ENCODE results near the gene GUCY1A1. TPM values are rescaled to one million over a fixed set of nuclear protein-coding genes. Genes with fewer than 3 reads are reported as not detected.

The GUCY1A1 gene
- total RNA-seq, 1 donor: 0.09 TPM

- H3K4me3 ChIP-seq (ENCODE audit: low read depth, low read length): no peak overlapping the region
- no peak for DNase-seq (ENCODE audit: low read depth)
- no peak for TF ChIP-seq CTCF (IDR thresholded peaks at IDR 0.05; ENCODE audit: insufficient read depth, low read length)
Observed at GRCh38 chr4:155706147-155706546, 39.5 kb downstream of the GUCY1A1 start.

GRCh38 chr4:155707251-155707650 is 40.6 kb downstream of the GUCY1A1 start:
- H3K4me3 ChIP-seq (ENCODE audit: low read depth, low read length): no peak overlapping the region
- DNase-seq (ENCODE audit: low read depth): no peak
- no peak for TF ChIP-seq CTCF (IDR thresholded peaks at IDR 0.05; ENCODE audit: insufficient read depth, low read length)

GRCh38 chr4:155708782-155709181 is 42.1 kb downstream of the GUCY1A1 start:
- no peak overlapping the region for H3K4me3 ChIP-seq (ENCODE audit: low read depth, low read length)
- DNase-seq (ENCODE audit: low read depth): no peak
- no peak for TF ChIP-seq CTCF (IDR thresholded peaks at IDR 0.05; ENCODE audit: insufficient read depth, low read length)

- no peak overlapping the region for H3K4me3 ChIP-seq (ENCODE audit: low read depth, low read length)
- no peak for DNase-seq (ENCODE audit: low read depth)
- TF ChIP-seq CTCF (IDR thresholded peaks at IDR 0.05; ENCODE audit: insufficient read depth, low read length): no peak
Observed at GRCh38 chr4:155709918-155710317, 43.3 kb downstream of the GUCY1A1 start.

DNA sequence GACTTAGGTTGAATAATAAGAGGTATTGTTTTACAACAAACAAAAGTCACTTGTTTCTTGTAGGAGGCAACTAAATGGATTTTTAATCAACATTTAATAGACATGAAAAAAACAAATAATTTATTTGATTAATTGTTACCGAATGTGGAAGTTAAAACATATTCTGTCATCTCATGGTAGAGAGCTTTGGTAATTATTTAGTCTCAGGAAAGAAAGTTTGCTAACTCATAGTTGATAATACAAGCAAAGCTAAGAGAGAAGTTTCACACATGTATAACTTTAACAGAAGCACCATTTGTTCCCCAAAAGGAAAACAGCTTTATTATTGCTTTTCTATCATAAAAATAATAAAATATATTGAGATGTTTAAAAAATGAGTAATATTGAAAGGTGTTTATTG is 44.9 kb downstream of the GUCY1A1 start:
- TF ChIP-seq CTCF (IDR thresholded peaks at IDR 0.05; ENCODE audit: insufficient read depth, low read length): no peak
- no peak overlapping the region for H3K4me3 ChIP-seq (ENCODE audit: low read depth, low read length)
- DNase-seq (ENCODE audit: low read depth): no peak

GRCh38 chr4:155712846-155713245 is 46.2 kb downstream of the GUCY1A1 start:
- H3K4me3 ChIP-seq (ENCODE audit: low read depth, low read length): no peak overlapping the region
- DNase-seq (ENCODE audit: low read depth): no peak
- TF ChIP-seq CTCF (IDR thresholded peaks at IDR 0.05; ENCODE audit: insufficient read depth, low read length): no peak

DNA sequence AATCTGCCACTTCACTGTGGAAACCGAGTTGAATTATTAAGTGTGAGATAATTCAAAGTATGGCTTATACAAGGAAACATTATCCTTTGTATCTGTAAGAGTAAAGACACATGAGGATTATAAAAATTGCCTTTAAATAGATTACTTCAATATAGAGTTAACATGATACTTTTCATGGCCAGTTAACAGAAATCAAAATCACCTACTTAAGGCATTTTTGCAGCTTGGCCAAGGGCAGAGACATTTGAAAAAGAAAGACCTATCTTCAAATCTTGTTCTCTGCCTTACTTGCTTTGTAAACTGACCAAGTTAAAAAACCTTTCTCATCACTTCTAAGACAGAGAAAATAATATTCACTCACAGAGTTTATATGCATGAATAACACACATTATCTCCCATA is 47.3 kb downstream of the GUCY1A1 start:
- TF ChIP-seq CTCF (IDR thresholded peaks at IDR 0.05; ENCODE audit: insufficient read depth, low read length): no peak
- no peak for DNase-seq (ENCODE audit: low read depth)
- H3K4me3 ChIP-seq (ENCODE audit: low read depth, low read length): no peak overlapping the region
